Stimulated activated CD8-positive, alpha-beta memory T cell treated with anti-CD3 and anti-CD28 coated beads, Interleukin-4, amount 100 ng/mL, for 24 hours (primary cell): Measurements from ENCODE around the gene CYP4F8.
A peak's percentile ranks its signal among the peaks of the same experiment; 100 is the strongest.
"Not testable (repeated sequence)": the region's sequence is repeated elsewhere in the genome, so short reads cannot be mapped to it uniquely, and the experiment has no call there.

Experiments used
- DNase-seq: peaks from one replicate; pipeline ENCODE4 v3.0.0-alpha.2; 2020; ENCODE audit warnings: low read depth

Gene CYP4F8, protein sequence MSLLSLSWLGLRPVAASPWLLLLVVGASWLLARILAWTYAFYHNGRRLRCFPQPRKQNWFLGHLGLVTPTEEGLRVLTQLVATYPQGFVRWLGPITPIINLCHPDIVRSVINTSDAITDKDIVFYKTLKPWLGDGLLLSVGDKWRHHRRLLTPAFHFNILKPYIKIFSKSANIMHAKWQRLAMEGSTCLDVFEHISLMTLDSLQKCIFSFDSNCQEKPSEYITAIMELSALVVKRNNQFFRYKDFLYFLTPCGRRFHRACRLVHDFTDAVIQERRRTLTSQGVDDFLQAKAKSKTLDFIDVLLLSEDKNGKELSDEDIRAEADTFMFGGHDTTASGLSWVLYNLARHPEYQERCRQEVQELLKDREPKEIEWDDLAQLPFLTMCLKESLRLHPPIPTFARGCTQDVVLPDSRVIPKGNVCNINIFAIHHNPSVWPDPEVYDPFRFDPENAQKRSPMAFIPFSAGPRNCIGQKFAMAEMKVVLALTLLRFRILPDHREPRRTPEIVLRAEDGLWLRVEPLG

DNA sequence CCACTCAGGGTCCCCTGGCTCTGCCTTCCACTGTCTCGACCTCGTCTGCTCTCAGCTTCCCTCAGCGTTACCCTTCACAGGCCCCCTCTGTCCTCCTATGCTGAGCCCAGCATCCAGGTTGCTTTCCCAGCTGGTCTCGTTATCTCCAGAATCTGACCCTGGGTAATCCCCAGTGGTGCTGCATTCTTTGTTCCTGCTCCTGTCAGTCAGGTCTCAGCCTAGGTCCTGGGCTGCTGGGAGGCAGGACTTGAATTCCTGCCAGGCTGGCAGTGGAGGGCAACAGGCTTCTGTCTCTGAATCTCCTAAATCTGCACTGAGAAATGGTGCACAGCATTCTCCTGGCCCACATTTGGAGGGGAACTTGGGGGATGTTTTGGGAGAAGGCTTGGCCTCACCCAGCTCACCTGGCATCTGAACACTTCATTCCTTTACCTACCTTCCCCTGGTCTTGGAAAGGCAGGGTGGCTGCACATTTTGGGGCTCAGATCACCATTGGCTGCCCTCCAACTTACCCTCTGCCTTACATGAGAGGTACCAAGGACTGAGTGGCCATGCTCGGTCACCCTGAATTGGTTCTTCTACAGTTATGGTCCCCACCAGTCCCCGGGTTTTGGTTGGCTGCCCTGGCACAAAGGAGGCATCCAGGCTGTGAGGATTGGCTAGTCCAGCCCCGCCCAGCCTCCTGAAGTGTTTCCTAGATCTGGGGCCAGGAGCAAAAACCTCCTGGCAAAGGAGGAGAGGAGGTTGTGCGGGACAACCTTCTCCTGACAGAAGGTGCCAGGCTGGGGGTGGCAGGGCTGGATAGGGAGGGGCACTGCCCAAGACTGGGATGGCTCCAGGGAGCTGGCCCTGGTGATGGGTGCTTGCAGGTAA is at the start of gene CYP4F8:
TSS of gene CYP4F8 (plus strand) at position 712 of the 873 bp plus-strand sequence. CDS start 399 bp downstream, outside the sequence.
- DNase-seq: no peak

DNA sequence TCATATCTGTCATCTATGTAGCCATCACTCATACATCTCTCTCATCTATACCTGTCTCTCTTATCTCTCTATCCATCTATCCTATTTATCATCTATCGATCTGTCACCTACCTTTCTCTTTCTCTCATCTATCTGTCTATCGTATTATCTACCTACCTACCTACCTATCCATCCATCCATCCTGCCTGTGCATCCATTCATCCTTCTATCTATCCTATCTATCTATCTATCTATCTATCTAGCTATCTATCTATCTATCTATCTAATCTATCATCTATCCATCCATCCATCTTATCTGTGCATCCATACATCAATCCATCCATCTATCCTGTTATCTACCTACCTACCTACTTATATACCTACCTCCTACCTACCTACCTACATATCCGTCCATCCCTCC is 44.6 kb upstream of the CYP4F8 start:
- DNase-seq: no peak

DNA sequence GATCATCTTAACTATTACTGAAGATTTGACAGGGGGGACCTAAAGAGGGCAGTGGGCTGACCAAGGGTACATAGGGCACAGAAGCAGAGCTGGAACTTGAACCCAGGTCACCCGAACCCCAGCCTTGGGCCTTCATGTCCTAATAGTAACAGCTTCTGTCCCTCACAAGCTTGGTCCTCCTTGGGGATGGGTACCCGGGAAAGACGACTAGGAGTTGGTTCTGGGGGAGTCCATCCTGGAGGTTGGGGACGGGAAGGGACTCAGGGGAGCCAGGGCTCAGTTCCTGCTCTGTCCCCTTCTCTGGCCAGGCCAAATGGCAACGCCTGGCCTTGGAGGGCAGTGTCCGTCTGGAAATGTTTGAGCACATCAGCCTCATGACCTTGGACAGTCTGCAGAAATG is 39.6 kb upstream of the CYP4F8 start:
- no peak for DNase-seq

DNA sequence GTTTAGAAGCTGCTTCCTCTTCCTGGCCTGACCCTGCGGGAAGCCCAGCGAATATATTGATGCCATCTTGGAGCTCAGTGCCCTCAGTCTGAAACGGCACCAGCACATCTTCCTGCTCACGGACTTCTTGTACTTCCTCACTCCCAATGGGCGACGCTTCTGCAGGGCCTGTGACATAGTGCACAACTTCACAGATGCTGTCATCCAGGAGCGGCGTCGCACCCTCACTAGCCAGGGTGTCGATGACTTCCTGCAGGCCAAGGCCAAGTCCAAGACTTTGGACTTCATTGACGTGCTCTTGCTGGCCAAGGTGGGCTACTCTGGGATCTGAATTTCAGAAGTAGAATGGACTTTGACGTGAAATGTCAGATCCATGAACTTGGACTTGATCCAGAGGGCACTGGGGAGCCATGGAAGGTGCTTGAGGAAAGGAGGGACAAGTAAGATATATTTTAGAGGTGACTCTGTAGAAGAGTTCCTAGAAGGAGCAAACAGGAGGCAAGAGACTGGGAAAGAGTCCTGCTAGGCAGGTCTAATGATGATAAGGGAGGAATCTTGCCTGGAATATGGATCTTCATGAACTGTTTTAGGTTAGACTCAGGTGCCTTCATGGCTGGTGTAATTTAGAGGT is 38.4 kb upstream of the CYP4F8 start:
- DNase-seq: no peak

DNA sequence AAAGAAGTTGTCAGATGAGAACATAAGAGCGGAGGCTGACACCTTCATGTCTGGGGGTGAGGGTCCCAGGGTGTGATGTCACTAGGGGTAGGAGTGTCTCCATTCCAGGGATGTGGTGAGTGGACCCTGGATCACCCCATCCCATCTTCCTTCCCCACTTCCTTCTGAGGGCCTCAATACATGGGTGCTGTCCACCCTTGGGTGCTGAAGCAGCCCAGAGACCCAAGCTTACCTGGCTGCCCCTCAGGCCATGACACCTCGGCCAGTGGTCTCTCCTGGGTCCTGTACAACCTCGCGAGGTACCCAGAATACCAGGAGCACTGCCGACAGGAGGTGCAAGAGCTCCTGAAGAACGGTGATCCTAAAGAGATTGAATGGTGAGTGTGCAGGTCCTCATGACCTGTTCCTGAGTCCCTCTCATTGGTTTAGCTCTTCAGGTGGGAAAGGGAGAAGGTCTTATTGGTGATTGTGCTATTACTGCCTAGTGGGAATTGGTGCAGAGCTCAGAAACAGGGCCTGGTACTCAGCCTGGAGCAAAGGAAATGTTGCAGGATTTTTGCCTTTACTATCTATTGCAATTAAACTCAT is 37.7 kb upstream of the CYP4F8 start:
- DNase-seq: no peak

DNA sequence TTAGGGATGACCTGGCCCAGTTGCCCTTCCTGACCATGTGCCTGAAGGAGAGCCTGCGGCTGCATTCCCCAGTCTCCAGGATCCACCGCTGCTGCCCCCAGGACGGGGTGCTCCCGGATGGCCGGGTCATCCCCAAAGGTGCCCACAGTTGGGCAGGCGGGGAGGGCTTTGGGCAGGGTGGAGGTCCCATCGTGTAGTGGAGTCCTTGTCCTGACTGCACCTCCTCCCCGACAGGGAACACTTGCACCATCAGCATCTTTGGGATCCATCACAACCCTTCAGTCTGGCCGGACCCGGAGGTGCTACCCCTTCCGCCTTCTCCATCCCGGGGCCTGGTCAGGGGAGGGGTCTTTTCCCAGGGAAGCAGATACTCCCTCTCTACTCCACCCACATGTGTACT is 31.7 kb upstream of the CYP4F8 start:
- no peak for DNase-seq

DNA sequence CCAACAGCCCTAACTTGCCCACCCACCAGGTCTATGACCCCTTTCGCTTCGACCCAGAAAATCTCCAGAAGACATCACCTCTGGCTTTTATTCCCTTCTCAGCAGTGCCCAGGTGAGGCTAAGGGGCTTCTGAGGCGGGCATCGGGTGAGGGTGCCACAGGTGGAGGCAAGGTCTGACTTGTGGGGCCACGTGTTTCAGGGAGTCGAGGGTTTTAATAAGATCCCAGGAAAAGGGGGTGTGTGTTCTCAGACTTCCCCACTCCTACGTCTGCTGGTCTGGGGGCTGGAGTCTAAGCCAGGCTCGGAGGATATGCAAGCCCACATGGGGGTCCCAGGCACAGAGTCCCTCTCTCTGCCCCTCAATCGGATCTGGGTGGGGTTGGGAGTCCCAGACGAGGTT is 30.9 kb upstream of the CYP4F8 start:
- no peak for DNase-seq

DNA sequence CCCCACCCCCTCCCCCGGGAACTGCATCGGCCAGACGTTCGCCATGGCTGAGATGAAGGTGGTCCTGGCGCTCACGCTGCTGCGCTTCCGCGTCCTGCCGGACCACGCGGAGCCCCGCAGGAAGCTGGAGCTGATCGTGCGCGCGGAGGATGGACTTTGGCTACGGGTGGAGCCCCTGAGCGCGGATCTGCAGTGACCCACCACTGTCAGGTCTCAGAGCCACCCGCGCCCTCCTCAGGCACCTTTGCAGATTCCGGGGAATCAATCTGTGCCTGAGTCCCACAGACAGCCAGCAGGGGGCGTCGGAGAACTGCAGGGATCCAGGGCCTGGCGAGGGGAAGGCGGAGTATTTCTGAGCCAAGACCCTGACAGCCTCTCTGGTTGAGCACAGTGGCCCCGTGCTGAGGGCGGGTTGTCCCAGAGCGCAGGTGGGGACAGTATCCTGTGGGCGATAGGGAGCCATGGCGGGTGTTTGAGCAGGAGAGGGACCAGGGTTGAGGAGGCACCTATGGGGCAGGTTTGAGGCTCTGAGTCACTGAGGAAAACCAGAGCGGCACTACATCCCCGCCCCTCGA is 30.4 kb upstream of the CYP4F8 start:
- peak; percentile 77 for DNase-seq

DNA sequence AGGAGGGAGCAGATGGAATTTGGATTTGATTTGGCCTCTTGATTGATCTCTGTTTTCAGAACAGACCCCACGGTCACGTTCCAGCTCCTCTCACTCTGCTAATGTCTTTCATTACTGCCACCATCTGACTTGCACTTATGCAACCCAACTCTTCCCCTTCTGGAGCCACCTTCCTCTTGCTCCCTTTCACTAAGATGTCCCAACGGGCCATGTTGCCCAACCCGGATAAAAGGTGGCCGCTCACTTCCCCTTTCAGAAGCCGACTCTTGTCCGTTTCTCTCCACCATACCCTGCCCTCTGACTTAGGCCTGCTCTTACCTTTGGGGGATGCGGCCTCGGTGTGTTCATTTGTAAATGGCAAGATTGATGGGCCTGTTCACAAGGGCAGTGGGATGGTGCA is 27.4 kb upstream of the CYP4F8 start:
- DNase-seq: no peak

DNA sequence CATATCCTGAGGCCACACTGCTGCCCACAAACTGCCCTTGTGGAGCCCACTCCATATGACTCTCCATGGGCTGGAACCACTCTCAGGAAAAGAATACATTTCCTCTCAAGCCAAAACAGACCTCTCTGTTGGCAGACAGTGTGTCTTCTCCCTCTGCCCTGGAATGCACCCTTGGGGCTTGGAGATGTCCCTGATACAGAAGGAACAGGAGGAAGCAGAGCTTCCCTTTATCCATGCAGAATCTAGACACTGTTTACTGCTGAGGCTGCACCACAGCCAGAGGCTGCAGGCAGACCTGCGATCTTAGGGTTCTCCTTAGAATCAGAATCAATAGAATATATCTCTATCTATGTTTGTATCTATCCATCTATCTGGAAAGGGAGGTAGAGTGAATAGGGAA is 26.8 kb upstream of the CYP4F8 start:
- DNase-seq: no peak

DNA sequence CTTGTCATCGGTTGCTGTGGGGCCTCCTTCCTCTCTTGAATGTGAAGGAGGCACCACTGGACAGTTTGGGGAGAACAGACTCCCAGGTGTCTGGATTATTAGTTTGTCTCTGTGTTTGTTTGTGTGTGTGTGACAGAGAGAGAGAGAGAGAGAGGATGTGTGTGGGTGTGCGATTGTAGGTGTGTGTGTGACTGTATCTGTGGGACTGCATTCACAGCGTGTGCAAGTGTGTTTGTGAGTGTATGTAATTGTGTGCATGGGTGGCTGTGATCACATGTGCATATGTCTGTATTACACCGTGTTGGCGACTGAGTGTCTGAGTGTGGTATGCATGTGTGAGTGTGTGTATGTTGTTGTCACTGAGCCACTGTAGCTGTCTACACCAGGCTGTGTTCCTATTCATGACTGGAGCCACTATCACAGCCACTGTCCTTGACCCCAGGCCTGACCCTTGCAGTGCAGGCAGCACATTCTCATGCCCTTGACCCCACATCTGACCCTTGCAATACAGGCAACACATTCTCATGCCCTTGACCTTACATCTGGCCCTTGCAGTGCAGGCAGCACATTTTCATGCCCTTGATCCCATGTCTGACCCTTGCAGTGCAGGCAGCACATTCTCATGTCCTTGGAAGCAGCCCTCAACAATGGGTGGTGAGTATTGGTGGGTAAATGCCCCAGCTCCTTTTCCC is 25.1 kb upstream of the CYP4F8 start:
- DNase-seq: no peak

DNA sequence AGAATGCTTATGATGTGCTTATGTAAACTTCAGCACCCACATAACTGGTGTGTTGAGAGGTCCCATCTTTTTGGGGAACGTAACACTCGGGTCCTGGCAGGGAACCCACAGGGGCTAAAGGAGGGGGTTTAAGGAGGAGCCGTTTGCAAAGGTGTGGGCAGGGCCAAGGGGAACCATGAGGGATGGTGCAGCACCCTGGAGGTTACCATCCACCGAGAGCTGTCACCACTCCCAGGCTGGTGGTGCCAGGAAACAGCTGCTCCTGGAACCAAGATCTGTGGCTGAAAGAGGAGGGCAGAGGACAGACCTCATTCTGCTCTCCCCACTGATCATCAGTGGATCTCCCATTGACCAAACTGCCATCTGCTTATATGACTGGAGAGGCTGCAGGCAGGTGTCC is 23.2 kb upstream of the CYP4F8 start:
- no peak for DNase-seq

DNA sequence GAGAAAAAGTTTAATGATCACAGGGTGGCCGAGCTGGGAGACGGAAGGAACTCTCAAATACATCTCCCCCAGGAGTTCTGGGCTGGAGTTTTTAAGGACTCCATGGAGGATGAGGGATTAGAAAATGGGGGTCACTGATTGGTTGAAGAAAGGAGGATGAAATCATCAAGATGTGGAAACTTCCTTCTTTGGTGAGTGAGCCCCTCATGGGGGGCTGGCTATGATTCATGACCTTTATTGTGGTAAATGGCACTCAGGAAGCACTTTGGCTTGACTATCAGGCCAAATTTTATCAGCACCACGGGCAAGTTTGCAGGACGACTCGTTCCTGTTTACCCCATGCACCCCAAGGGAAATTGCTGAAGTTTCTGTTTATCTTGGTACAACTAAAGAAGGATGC is 22.5 kb upstream of the CYP4F8 start:
- not testable (repeated sequence) for DNase-seq

DNA sequence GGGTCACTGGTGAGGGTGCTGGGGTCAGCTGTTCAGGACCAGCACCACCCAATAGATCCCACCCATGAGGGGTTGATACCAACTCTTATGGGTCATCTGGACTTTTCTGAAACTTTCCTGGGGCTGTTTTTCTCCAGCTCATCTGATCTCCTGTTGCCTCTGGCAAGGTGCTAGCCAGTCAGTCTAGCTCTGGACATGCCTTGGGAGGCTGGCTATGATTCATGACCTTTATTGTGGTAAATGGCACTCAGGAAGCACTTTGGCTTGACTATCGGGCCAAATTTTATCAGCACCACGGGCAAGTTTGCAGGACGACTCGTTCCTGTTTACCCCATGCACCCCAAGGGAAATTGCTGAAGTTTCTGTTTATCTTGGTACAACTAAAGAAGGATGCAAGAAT is 21.3 kb upstream of the CYP4F8 start:
- not testable (repeated sequence) for DNase-seq

DNA sequence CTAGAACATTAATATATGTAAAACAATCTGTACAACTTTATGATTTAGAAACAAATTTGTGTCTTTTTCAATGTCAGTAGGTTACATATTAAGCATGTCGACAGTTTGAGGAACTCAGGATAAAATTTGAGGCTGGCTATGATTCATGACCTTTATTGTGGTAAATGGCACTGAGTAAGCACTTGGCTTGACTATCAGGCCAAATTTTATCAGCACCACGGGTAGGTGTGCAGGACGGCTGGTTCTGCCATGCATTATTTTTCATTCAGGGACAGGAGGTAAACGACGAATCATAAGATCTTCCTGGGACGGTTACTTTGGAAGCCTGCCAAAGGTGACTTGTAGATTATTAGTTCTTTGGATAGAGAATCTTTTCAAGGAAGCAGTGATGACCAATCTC is 19.9 kb upstream of the CYP4F8 start:
- DNase-seq: no peak

DNA sequence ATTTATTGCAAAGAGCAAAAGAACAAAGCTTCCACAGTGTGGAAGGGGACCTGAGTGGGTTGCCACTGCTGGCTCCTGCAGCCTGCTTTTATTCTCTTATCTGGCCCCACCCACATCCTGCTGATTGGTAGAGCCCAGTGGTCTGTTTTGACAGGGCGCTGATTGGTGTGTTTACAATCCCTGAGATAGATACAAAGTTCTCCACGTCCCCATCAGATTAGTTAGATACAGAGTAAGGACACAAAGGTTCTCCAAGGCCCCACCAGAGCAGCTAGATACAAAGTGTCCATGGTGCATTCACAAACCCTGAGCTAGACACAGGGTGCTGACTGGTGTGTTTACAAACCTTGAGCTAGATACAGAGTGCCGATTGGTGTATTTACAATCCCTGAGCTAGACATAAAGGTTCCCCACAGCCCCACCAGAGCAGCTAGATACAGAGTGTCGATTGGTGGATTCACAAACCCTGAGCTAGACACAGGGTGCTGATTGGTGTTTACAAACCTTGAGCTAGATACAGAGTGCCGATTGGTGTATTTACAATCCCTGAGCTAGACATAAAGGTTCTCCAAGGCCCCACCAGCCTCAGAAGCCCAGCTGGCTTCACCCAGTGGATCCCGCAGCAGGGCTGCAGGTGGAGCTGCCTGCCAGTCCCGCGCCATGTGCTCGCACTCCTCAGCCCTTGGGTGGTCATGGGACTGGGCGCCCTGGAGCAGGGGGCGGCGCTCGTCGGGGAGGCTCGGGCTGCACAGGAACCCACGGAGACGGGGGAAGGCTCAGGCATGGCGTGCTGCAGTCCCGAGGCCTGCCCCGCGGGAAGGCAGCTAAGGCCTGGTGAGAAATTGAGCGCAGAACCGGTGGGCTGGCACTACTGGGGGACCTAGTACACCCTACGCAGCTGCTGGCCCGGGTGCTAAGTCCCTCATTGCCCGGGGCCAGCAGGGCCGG is 6.8 kb upstream of the CYP4F8 start:
- DNase-seq: not testable (repeated sequence)

DNA sequence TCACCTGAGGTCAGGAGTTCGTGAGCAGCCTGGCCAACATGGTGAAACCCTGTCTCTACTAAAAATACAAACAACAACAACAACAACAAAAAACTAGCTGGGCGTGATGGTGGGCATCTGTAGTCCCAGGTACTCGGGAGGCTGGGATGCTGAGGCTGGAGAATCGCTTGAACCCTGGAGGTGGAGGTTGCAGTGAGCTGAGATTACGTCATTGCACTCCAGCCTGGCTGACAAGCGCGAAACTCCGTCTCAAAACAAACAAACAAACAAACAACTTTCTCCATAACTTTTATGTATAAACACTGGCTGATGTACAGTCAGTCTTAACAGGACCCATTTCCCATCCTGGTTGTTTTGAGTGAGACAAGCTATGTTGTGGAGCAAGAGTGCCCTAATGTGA is 5.8 kb upstream of the CYP4F8 start:
- DNase-seq: no peak

DNA sequence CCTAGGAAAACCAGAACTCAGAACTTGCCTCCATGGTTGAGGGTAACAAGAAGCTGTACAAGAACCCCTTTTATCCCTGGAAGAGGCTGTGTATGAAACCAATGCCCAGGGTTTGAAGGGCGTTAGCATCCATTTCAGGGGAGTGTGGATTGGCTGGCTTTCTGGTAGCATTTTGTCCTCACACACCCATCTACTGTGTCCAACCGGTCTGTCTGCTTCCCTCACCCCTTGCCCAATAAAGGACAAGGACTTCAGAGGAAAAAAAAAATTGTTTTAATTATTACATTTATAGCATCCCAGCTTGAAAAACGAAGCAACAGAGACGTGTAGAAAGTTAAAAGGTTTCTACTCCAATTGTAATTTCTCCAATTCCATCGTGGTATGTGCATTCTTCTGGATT is 2.7 kb upstream of the CYP4F8 start:
- DNase-seq: no peak

DNA sequence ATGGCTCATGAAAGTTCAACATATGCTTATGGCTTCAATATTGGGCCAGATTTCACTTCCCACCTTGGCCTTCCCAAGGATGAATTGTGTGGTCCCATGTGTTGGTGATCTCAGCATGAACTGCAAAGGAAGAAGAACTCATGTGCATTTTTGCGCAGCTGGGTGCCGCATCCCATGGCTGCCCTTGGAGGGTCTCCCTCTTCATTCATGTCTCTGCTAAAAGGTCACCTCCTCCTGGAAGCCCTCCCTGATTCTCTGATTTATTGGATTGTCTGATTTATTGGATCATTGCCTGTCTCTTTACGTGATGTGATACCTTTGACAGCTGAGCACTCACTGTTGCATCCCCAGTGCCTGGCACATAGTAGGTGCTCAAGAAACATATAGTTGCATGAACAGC is 1.7 kb upstream of the CYP4F8 start:
- no peak for DNase-seq

DNA sequence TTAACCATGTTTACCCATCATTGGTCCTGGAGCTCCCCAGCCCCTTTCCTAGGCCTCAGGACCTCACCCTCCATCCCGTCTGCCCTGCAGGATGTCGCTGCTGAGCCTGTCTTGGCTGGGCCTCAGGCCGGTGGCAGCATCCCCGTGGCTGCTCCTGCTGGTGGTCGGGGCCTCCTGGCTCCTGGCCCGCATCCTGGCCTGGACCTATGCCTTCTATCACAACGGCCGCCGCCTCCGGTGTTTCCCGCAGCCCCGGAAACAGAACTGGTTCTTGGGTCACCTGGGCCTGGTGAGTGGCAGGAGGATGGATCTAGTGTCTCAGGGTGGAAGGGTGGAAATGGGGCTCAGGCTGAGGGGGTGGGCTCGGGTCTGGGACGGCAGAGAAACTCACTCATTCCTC is 508 bp downstream of the CYP4F8 start:
- no peak for DNase-seq
